Muscle of arm (tissue), 14 donors: Measurements from ENCODE around the gene RPS16. TPM values are rescaled to one million over a fixed set of nuclear protein-coding genes. Genes with fewer than 3 reads are reported as not detected.
"Not testable (repeated sequence)": the region's sequence is repeated elsewhere in the genome, so short reads cannot be mapped to it uniquely, and the experiment has no call there.

Experiments
- DNase-seq: peaks from one replicate; pipeline ENCODE4 v3.0.0-alpha.2; 2013
- long read RNA-seq, 11 donors: transcript quantifications; one replicate each; lab custom pipeline, GENCODE V29; 2026
- polyA plus RNA-seq, 12 donors: library from polyadenylated mRNA; unstranded; fragments of 120-200 nt; gene quantifications; one replicate each; pipeline ENCODE4 v1.2.1, GENCODE V29; 2013; ENCODE audit not compliant: insufficient read length in 12 of 12

Gene RPS16
- 1,000 to 10,000 TPM in 10 of 12 donors, 100 to 1,000 TPM in 1, not detected in 1; 937 to 1,979 (median 1,712) TPM for polyA plus RNA-seq
- long read RNA-seq, donor 1, transcript RPS16-203 (2 exons, 1,035 nt): minor isoform, 34 of 1,670 reads
- long read RNA-seq, donor 1, transcript RPS16-207 (5 exons, 492 nt): minor isoform, 31 of 1,670 reads
- long read RNA-seq, donor 1, transcript RPS16-201 (5 exons, 560 nt): major isoform, 1,274 of 1,670 reads
- long read RNA-seq, donor 1, partial matches to known transcripts: 280 of 1,670 reads
- long read RNA-seq, donor 1, other reads (novel, unspliced or antisense): 49 of 1,670 reads
- long read RNA-seq, donor 2, transcript RPS16-207 (5 exons, 492 nt): minor isoform, 41 of 2,472 reads
- long read RNA-seq, donor 2, transcript RPS16-203 (2 exons, 1,035 nt): minor isoform, 57 of 2,472 reads
- long read RNA-seq, donor 2, transcript RPS16-201 (5 exons, 560 nt): major isoform, 1,769 of 2,472 reads
- long read RNA-seq, donor 2, partial matches to known transcripts: 503 of 2,472 reads
- long read RNA-seq, donor 2, other reads (novel, unspliced or antisense): 96 of 2,472 reads
- long read RNA-seq, donor 3, transcript RPS16-207 (5 exons, 492 nt): minor isoform, 20 of 1,096 reads
- long read RNA-seq, donor 3, transcript RPS16-203 (2 exons, 1,035 nt): minor isoform, 14 of 1,096 reads
- long read RNA-seq, donor 3, transcript RPS16-201 (5 exons, 560 nt): major isoform, 864 of 1,096 reads
- long read RNA-seq, donor 3, partial matches to known transcripts: 144 of 1,096 reads
- long read RNA-seq, donor 3, other reads (novel, unspliced or antisense): 51 of 1,096 reads
- long read RNA-seq, donor 4, transcript RPS16-203 (2 exons, 1,035 nt): minor isoform, 22 of 1,055 reads
- long read RNA-seq, donor 4, transcript RPS16-201 (5 exons, 560 nt): major isoform, 817 of 1,055 reads
- long read RNA-seq, donor 4, transcript RPS16-207 (5 exons, 492 nt): minor isoform, 15 of 1,055 reads
- long read RNA-seq, donor 4, partial matches to known transcripts: 157 of 1,055 reads
- long read RNA-seq, donor 4, other reads (novel, unspliced or antisense): 40 of 1,055 reads
- long read RNA-seq, donor 5, transcript RPS16-203 (2 exons, 1,035 nt): minor isoform, 16 of 1,867 reads
- long read RNA-seq, donor 5, transcript RPS16-201 (5 exons, 560 nt): major isoform, 1,533 of 1,867 reads
- long read RNA-seq, donor 5, transcript RPS16-207 (5 exons, 492 nt): minor isoform, 34 of 1,867 reads
- long read RNA-seq, donor 5, partial matches to known transcripts: 213 of 1,867 reads
- long read RNA-seq, donor 5, other reads (novel, unspliced or antisense): 69 of 1,867 reads
- long read RNA-seq, donor 6, transcript RPS16-201 (5 exons, 560 nt): major isoform, 1,126 of 1,471 reads
- long read RNA-seq, donor 6, transcript RPS16-203 (2 exons, 1,035 nt): minor isoform, 23 of 1,471 reads
- long read RNA-seq, donor 6, transcript RPS16-207 (5 exons, 492 nt): minor isoform, 23 of 1,471 reads
- long read RNA-seq, donor 6, partial matches to known transcripts: 251 of 1,471 reads
- long read RNA-seq, donor 6, other reads (novel, unspliced or antisense): 44 of 1,471 reads
- long read RNA-seq, donor 7, transcript RPS16-207 (5 exons, 492 nt): minor isoform, 17 of 1,324 reads
- long read RNA-seq, donor 7, transcript RPS16-203 (2 exons, 1,035 nt): minor isoform, 22 of 1,324 reads
- long read RNA-seq, donor 7, transcript RPS16-201 (5 exons, 560 nt): major isoform, 1,029 of 1,324 reads
- long read RNA-seq, donor 7, partial matches to known transcripts: 205 of 1,324 reads
- long read RNA-seq, donor 7, other reads (novel, unspliced or antisense): 49 of 1,324 reads
- long read RNA-seq, donor 8, transcript RPS16-201 (5 exons, 560 nt): major isoform, 1,692 of 2,082 reads
- long read RNA-seq, donor 8, transcript RPS16-203 (2 exons, 1,035 nt): minor isoform, 25 of 2,082 reads
- long read RNA-seq, donor 8, transcript RPS16-207 (5 exons, 492 nt): minor isoform, 37 of 2,082 reads
- long read RNA-seq, donor 8, partial matches to known transcripts: 242 of 2,082 reads
- long read RNA-seq, donor 8, other reads (novel, unspliced or antisense): 83 of 2,082 reads
- long read RNA-seq, donor 9, transcript RPS16-201 (5 exons, 560 nt): major isoform, 1,119 of 1,509 reads
- long read RNA-seq, donor 9, transcript RPS16-203 (2 exons, 1,035 nt): minor isoform, 25 of 1,509 reads
- long read RNA-seq, donor 9, transcript RPS16-207 (5 exons, 492 nt): minor isoform, 27 of 1,509 reads
- long read RNA-seq, donor 9, partial matches to known transcripts: 283 of 1,509 reads
- long read RNA-seq, donor 9, other reads (novel, unspliced or antisense): 54 of 1,509 reads
- long read RNA-seq, donor 10, transcript RPS16-203 (2 exons, 1,035 nt): minor isoform, 19 of 2,080 reads
- long read RNA-seq, donor 10, transcript RPS16-207 (5 exons, 492 nt): minor isoform, 36 of 2,080 reads
- long read RNA-seq, donor 10, transcript RPS16-201 (5 exons, 560 nt): major isoform, 1,681 of 2,080 reads
- long read RNA-seq, donor 10, partial matches to known transcripts: 272 of 2,080 reads
- long read RNA-seq, donor 10, other reads (novel, unspliced or antisense): 66 of 2,080 reads
- long read RNA-seq, donor 11, transcript RPS16-207 (5 exons, 492 nt): minor isoform, 43 of 2,432 reads
- long read RNA-seq, donor 11, transcript RPS16-203 (2 exons, 1,035 nt): minor isoform, 33 of 2,432 reads
- long read RNA-seq, donor 11, transcript RPS16-201 (5 exons, 560 nt): major isoform, 1,932 of 2,432 reads
- long read RNA-seq, donor 11, partial matches to known transcripts: 324 of 2,432 reads
- long read RNA-seq, donor 11, other reads (novel, unspliced or antisense): 97 of 2,432 reads

GRCh38 chr19:39435499-39436349 lies at the start of gene RPS16:
Gene RPS16, minus strand, starts transcription at chr19:39435949. Its CDS starts 54 bp downstream, at chr19:39435895.
- DNase-seq: peak; percentile 97

- no peak for DNase-seq
Observed at GRCh38 chr19:39483141-39483540, 47.4 kb upstream of the RPS16 start.

GRCh38 chr19:39481676-39482075 lies 45.9 kb upstream of the RPS16 start:
- no peak for DNase-seq

- no peak for DNase-seq
Observed at GRCh38 chr19:39481229-39481545, 45.4 kb upstream of the RPS16 start.

GRCh38 chr19:39480337-39481228 lies 44.8 kb upstream of the RPS16 start, which contains the start of gene TIMM50:
Gene TIMM50, plus strand, starts transcription at chr19:39480838. Its CDS starts 16 bp downstream, at chr19:39480854.
- DNase-seq: peak; percentile 96

GRCh38 chr19:39479916-39480315 lies 44.2 kb upstream of the RPS16 start:
- DNase-seq: no peak

GRCh38 chr19:39479319-39479801 lies 43.6 kb upstream of the RPS16 start:
- not testable (repeated sequence) for DNase-seq

- no peak for DNase-seq
Observed at GRCh38 chr19:39475748-39476147, 40.0 kb upstream of the RPS16 start.

- DNase-seq: no peak
Observed at GRCh38 chr19:39474139-39474620, 38.4 kb upstream of the RPS16 start.

GRCh38 chr19:39473443-39473960 lies 37.8 kb upstream of the RPS16 start:
- no peak for DNase-seq

GRCh38 chr19:39472746-39473442 lies 37.1 kb upstream of the RPS16 start:
- DNase-seq: no peak

- DNase-seq: no peak
Observed at GRCh38 chr19:39471756-39472536, 36.2 kb upstream of the RPS16 start.

GRCh38 chr19:39470724-39471339 lies 35.1 kb upstream of the RPS16 start:
- no peak for DNase-seq

- DNase-seq: no peak
Observed at GRCh38 chr19:39469567-39469966, 33.8 kb upstream of the RPS16 start.
